CD4-positive, alpha-beta T cell treated with Interleukin-21 for 1 hour (primary cell): ENCODE measurements around the gene GRID2IP.
A peak's percentile ranks its signal among the peaks of the same experiment; 100 is the strongest.
"Not testable (repeated sequence)": the region's sequence is repeated elsewhere in the genome, so short reads cannot be mapped to it uniquely, and the experiment has no call there.

Experiments used
- DNase-seq: peaks from one replicate; pipeline ENCODE4 v3.0.0-alpha.2; 2020

The GRID2IP gene

DNA sequence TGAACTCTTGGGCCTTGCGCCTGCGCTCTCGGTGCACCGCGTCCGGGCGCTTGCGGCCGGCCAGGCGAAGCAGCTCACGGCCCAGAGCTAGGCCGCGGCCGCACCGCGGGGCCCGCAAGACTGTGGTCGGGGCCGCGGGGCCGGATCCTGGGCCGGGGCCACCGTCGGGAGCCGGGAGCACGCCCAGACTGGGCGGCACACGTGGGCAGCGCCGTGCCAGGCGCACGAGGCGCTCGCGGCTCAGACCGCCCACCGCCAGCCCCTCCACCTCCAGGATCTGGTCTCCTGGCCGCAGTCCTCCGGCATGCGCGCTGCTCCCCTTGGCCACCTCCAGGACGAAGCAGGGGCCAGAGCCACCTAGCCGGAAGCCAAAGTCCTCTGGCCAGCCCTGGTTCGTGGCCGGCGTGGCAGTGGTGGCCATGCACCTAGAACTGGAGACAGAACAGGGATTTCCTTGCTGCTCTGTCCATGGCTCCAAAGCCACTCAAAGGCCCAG lies at the start of gene GRID2IP:
TSS of gene GRID2IP (minus strand) at position 446 of the 496 bp plus-strand sequence. CDS start at position 421, 25 bp downstream.
- no peak for DNase-seq

DNA sequence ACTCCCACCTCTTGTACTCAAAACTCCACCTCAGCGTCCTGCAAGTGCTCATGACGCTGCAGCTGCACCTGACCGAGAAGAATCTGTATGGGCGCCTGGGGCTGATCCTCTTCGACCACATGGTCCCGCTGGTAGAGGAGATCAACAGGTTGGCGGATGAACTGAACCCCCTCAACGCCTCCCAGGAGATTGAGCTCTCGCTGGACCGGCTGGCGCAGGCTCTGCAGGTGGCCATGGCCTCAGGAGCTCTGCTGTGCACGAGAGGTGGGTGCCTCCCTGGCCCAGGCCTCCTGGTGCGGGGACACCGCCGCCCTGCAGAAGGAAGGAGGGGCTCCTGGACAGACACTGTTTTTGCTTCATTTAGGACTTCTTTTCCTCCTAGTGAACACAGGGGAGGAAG lies 48.8 kb upstream of the GRID2IP start:
- DNase-seq = no peak

DNA sequence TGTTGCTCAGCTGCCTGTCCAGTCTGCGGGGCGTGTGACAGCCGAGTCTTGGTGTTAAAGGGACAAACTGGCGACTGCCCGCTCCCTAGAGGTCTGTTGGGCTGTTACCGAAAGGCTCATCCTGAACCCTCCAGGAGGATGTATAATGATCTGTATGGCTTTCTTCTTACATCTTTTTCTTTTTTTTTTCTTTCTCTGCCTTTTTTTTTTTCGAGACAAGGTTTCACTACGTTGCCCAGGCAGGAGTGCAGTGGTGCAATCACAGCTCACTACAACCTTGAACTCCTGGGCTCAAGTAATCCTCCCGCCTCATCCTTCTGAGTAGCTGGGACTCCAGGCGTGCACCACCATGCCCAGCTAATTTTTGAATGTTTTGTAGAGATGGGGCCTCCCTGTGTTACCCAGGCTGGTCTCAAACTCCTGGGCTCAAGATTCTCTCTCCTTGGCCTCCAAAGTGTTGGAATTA lies 39.4 kb upstream of the GRID2IP start:
- DNase-seq = no peak

DNA sequence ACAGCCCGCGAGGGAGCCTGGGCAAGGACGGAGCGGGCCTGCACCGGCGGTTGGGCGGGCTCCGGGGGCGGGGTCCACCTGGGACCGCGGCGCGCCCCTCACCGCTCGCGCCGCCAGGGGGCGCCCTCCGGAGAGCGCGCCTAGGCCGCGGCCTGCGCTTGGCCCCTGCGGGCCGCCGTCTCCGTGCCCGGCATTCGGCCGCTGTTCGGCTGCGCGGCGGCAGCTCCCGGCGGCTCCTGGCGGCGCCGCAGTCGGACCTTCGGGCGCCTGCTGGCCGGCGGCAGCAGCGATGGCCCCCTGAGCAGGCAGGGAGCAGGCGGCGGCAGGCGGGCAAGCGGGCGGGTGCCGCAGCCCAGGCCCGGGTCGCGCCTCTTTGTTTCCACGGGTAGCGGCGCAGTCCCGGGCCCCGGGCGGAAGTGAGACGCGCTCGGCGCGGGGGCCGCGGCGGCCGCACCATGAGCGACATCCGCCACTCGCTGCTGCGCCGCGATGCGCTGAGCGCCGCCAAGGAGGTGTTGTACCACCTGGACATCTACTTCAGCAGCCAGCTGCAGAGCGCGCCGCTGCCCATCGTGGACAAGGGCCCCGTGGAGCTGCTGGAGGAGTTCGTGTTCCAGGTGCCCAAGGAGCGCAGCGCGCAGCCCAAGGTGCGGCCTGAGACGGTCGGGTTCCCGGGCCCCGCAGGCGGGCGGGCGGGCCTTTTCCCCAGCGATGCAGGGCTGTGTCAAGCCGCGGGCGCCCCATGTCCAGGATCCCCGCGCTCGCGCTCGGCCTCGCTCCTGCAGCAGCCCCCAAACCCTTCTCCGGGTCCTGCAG lies 38.8 kb upstream of the GRID2IP start, which contains the start of gene INTS15:
TSS of gene INTS15 (plus strand) at position 193 of the 816 bp plus-strand sequence. CDS start at position 456, 263 bp downstream.
- peak; percentile 84 for DNase-seq

DNA sequence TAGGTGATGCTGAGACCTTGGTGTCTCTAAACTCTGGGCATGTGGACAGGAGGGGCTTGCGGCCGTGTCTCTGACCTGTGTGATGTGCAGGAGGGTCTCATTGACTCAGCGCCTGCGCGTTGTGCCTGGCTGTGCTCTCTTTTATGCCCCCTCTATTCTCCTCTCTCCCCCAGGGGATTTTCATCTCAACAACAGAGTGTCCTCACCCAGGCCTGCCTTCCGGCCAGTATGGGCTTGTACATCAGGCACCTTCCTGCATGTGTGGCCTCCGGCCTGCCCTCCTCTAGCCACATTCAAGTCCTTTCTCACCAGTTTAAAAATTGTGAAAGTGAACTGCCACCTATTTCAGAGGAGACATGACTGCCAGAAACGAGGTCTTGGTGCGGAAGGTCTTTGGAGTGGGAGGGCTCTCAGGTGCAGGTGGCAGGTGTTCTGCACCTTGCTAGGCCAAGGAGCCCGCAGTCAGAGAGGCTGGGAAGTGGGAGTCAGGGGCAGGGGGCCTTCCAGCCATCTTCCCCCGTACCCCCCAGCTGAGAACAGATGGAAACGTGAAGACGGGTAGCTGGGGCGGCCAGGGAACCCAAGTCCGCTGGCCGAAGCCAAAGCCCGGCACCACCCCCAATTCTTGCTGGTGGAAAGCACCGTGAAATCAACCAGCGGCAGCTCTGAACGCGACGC lies 38.0 kb upstream of the GRID2IP start:
- no peak for DNase-seq

DNA sequence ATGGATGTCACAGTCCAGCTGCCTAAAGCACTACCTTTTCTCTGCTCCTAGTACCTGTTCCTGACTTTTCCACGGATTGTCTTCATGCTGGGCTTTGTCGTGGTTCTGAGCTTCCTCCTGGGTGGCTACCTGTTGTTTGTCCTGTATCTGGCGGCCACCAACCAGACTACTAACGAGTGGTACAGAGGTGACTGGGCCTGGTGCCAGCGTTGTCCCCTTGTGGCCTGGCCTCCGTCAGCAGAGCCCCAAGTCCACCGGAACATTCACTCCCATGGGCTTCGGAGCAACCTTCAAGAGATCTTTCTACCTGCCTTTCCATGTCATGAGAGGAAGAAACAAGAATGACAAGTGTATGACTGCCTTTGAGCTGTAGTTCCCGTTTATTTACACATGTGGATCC lies 37.3 kb upstream of the GRID2IP start:
- DNase-seq = no peak

DNA sequence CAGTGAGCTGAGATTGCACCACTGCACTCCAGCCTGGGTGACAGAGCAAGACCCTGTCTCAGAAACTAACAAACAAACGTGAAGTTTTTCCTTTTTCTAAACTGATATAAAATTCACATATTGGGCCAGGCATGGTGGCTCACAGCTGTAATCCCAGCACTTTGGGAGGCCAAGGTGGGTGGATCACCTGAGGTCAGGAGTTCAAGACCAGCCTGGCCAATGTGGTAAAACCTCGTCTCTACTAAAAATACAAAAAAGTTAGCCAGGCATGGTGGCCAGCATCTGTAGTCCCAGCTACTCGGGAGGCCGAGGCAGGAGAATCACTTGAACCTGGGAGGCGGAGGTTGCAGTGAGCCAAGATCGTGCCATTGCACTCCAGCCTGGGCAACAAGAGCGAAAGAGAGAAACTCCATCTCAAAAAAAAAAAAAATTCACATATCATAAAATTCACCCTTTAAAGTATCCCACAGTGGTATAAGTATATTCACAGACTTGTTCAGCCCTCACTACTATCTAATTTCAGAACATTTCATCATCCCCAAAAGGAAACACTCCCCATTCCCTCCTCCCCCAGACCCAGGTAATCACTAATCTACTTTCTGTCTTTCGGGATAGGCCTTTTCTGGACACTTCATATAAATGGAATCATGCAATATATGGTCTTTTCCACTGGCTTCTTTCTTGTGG lies 34.6 kb upstream of the GRID2IP start:
- not testable (repeated sequence) for DNase-seq

DNA sequence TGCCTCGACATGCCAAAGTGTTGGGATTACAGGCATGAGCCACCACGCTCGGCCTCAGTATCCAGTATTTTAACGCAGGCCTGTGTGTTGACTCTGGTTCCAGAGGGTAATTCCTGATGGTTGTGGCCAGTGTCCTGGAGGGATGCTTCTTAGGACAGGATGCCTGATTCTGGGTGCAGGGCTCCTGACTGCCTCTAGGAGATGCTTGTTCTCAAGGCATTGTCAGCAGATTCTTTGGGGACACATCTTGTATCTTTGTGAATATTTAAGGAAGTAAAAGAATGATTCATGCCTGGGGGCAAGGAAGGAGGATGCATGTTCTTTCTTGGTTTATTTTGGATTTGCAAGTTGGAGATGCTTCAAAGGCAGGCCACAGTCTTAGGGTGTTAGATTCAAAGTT lies 28.2 kb upstream of the GRID2IP start:
- DNase-seq = no peak

DNA sequence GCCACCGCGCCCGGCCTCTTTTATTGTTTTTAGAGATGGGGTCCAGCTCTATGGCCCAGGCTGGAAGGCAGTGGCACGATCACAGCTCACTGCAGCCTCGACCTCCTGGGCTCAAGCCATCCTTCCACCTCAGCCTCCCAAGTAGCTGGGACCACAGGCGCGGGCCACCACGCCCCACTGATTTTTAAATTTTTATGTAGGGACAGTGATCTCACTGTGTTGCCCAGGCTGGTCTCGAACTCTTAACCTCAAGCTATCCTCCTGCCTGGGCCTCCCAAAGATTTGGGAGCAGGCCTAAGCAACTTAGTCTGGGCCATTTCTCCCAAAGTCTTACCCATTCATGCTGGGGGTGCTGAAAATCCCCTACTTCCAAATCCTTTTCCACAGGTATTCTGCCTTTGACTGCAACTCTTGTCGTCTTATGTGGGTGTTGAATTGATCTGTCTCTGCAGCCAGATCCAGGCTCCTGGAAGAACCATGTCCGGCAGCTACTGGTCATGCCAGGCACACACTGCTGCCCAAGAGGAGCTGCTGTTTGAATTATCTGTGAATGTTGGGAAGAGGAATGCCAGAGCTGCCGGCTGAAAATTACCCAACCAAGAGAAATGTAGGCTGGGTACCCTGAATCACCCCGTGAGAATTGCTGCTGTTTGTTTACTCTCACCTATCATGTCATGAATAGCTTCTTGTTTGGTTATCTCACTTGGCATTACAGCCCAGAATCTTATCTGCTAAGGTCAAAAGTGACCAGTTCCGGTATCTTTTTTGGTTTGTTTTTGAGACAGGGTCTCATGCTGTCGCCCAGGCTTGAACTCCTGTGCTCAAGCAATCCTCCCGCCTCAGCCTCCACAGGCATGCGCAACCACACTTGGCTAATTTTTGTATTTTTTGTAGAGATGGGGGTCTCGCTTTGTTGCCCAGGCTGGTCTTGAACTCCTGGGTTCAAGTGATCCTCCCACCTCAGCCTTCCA lies 27.1 kb upstream of the GRID2IP start:
- DNase-seq = no peak

DNA sequence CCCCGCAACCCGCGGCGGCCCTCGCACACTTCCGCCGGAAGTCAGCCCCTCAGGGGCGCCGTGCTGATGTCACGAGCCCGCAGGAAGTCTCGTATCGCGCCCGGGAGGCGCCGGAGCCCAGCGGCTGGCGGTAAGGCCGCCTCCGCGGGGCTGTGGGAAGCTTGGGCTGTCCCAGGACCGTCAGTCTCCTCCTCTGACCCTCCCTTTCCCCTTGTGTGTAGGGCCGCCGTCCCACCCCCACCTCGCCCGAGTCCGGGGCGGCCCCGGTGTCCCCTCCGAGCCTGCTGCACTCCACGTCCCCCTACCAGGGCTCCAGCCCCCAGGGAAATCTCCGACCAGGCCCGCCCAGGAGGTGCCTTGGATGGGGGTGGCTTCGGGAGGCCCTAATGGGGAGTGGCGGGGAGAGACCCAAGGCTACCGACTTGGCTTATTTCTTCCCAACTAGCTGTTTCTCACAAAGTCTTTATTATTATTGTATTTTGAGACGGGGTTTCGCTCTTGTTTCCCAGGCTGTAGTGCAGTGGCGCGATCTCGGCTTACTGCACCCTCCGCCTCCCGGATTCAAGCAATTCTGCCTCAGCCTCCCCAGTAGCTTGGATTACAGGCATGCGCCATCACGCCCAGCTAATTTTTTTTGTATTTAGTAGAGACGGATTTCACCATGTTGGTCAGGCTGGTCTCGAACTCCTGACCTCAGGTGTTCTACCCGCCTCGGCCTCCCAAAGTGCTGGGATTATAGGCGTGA lies 26.3 kb upstream of the GRID2IP start, which contains the start of gene ZDHHC4:
TSS of gene ZDHHC4 (plus strand) at position 86 of the 745 bp plus-strand sequence. CDS start 3,108 bp downstream, outside the sequence.
- peak; percentile 88 for DNase-seq

DNA sequence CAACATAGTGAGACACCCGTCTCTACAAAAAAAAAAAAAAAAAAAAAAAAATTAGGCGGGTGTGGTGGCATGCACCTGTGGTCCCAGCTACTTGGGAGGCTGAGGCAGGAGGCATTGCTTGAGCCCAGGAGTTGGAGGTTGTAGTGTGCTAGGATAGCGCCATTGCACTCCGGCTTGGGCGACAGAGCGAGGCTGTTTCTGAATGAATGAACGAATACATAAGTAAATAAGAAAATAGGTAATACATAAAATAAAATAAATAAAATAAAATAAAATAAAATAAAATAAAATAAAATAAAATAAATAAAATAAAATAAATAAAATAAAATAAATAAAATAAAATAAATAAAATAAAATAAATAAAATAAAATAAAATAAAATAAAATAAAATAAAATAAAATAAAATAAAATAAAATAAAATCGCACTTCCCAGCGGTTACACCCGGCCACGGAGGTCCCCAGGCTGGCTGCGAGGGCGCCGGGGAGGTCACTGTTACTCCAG lies 25.7 kb upstream of the GRID2IP start:
- peak; percentile 24 for DNase-seq

DNA sequence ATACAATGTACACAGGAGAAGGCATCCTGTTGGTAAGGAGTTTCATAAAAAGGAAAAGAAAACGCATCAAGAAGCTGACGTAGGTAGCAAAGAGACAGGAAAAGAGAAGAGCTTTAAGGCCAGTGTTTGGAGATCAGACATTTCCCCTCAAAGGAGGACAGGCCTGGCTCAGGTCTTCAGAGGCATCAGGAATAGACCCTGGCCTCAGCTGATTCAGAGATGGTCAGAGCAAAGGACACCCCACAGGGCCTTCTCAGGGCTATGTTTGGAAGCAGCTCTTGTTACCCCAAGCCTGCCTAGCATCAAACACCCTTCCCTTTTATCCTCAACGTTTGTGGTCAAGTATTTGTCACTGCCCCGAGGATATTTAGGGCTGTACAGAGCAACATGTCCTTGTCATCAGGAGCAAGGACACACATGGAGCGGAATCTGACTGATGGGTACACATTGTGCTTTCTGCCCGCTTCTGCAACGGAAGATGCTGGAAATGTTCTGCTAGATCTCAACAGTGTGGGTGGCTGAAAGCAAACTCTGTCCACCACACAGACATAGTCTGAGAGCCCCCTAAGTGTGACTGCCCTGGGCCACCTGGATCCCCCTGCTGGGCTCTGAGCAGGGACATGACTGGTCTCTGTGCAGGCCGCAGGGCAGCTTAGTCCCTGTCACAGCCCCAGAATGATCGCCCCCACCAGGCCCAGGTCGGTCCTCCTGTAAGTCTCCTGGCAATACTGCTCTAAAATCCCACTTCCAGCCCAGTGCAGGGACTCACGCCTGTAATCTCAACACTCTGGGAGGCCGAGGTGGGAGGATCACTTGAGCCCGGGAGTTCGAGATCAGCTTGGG lies 25.0 kb upstream of the GRID2IP start:
- no peak for DNase-seq

DNA sequence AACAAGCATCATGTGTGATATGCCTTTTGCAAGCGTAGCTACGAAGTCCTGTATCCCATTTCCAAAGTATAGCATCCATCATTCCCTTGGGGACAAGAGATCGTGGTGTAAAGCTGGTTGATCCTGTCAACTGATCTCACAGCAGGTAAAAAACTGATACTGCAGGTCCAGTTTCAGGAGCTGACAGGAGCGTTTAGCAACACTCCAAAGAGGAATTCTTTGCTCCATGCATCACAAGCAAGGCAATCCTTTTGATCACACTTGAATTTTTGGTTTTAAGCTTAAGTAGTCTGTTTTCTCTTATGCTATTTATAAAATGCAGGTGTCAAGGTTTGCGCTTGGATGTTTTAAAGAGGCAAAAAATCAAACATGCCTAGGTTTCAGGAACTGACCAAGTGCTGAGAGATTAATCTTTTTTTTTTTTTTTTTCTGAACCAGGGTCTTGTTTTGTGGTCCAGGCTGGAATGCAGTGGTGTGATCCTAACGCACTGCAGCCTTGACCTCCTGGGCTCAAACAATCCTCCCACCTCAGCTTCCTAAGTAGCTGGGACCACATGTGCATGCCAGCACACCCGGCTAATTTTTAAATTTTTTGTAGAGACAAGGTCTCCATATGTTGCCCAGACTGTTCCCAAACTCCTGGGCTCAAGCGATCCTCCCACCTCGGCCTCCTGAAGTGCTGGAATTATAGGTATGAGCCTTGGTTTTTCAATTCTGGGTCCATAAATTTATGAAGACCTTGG lies 24.2 kb upstream of the GRID2IP start:
- DNase-seq = no peak

DNA sequence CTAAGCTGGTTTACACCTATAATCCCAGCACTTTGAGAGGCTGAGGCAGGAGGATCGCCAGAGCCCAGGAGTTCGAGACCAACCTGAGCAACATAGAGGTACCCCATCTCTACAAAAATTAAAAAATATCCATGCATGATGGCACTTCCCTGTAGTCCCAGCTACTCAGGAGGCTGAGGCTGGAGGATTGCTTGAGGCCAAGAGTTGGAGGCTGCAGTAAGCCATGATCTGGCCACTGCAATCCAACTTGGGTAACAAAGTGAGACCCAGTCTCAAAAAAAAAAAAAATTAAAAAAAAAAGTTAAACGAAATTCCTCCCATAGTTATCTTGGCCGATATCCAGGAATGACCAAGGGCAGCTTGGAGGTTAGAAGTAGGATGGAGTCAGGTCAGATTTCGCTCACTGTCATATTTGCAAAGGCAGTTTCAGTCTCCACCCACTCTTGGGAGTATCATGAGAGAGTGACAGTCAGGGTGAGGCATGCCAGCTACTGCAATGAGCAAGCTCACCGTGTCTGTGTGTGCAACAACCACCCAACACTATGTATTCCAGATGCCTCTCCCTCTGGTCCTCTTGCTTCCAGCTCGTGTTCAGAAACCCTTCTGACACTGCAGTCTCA lies 20.0 kb upstream of the GRID2IP start:
- DNase-seq = no peak

DNA sequence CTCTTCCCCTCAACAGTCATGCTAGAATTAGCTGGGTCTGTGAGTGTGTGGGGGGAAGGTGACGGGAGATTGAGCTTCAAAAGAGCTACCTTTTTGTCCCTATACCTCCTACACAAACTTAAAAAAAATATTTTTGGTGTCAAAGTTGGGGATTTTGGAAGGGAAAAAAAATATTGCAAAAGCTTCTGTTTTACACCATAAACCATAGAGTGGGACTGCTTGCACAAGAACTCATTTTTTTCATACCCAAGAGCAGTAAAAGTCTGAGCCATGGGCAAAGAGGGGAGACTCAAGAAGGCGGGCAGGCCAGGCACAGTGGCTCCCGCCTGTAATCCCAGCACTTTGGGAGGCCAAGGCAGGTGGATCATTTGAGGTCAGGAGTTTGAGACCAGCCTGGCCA lies 16.6 kb upstream of the GRID2IP start:
- DNase-seq = no peak

DNA sequence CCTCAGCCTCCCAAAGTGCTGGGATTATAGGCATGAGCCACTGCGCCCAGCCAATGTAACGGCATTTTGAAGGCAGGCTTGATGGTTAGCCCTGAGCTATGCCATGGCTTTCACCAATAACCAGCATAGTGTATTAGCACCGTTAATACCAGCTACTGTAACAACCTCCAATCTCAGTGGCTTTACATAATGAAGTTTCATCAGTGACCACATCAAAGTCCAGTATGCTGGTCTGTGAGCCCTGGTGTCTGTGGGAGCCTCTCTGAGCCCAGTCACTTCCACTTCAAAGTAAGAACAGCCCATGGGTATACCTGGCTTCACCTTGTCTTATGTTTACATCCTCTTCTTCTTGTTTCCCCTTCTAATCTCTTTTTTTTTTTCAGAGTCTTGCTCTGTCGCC lies 14.4 kb upstream of the GRID2IP start:
- DNase-seq = no peak

DNA sequence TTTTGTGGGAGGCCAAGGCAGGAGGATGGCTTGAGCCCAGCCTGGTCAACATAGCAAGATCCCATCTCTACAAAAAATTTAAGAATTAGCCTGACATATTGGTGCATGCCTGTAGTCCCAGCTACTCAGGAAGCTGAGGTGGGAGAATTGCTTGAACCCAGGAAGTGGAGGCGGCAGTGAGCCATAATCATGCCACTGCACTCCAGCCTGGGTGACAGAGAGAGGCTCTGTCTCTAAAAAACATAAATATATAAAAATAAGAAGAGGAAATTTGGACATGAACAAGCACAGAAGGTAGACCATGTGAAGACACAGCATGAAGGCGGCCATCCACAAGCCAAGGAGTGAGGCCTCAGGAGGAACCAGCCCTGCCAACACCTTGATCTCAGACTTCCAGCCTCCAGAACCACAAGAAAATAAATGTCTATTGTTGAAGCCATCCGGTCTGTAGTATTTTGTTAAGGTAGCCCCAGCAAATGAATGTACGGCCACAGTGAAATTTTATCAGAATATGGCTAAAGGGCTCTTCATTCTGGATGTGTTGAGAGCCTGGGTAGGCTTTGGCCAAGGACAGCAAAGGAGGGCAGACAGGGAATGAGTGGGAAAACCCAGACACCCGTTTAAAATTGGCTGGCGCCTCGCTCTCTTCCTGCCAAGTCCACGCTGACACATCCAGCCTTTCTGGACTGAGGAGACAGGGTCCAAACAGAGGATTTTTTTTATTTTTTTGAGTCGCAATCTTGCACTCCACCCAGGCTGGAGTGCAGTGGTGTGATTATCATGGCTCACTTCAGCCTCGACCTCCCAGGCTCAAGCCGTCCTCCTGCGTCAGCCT lies 12.9 kb upstream of the GRID2IP start:
- no peak for DNase-seq

DNA sequence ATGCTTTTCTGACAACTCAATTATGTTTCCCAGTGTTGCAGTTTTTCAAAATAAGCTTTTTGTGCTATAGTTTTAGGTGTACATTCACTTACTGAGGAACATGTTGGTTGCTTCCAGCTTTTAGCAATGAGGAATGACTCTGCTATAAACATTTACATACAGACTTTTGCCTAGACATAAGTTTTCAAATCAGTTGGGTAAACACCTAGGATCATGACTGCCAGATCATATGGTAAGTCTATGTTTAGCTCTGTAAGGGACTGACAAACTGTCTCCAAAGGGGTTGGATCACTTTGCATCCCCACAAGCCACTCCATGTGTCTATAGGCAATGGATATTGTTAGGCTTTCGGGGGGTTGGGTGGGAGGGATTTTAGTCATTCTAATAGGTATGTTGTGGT lies 10.8 kb upstream of the GRID2IP start:
- no peak for DNase-seq
